CD4-positive, alpha-beta T cell treated with Interleukin-12 subunit alpha and Interleukin-12 subunit beta, for 1 hour (primary cell): ENCODE measurements around the gene SPATC1L.

ENCODE experiments used
- DNase-seq: peaks from one replicate; pipeline ENCODE4 v3.0.0-alpha.2; 2020

The SPATC1L gene

GRCh38 chr21:46128933-46129571, 55.2 kb downstream of the SPATC1L start:
- no peak for DNase-seq

- DNase-seq: no peak
These were observed 55.9 kb downstream of the SPATC1L start for GRCh38 chr21:46128106-46128932.

- DNase-seq: no peak
These were observed 56.8 kb downstream of the SPATC1L start for GRCh38 chr21:46127239-46128105.

GRCh38 chr21:46126309-46127238, 57.7 kb downstream of the SPATC1L start:
- no peak for DNase-seq

- no peak for DNase-seq
These were observed 58.4 kb downstream of the SPATC1L start for GRCh38 chr21:46125846-46126301.

- DNase-seq: no peak
These were observed 59.1 kb downstream of the SPATC1L start for GRCh38 chr21:46124926-46125845.

- DNase-seq: no peak
These were observed 60.0 kb downstream of the SPATC1L start for GRCh38 chr21:46124083-46124925.

GRCh38 chr21:46122758-46123683, 61.2 kb downstream of the SPATC1L start:
- no peak for DNase-seq

- no peak for DNase-seq
These were observed 62.0 kb downstream of the SPATC1L start for GRCh38 chr21:46122237-46122671.

GRCh38 chr21:46121286-46122221, 62.7 kb downstream of the SPATC1L start:
- no peak for DNase-seq

- DNase-seq: no peak
These were observed 63.7 kb downstream of the SPATC1L start for GRCh38 chr21:46120301-46121285.

- DNase-seq: no peak
These were observed 64.5 kb downstream of the SPATC1L start for GRCh38 chr21:46119637-46120271.

- no peak for DNase-seq
These were observed 65.1 kb downstream of the SPATC1L start for GRCh38 chr21:46119144-46119636.

- DNase-seq: no peak
These were observed 65.7 kb downstream of the SPATC1L start for GRCh38 chr21:46118316-46119143.
